HCT116 (cell line): Measurements from ENCODE around the gene CSNK1D. TPM values are rescaled to one million over a fixed set of nuclear protein-coding genes. Genes with fewer than 3 reads are reported as not detected.

Source experiments
- ATAC-seq: fragments of 200-7000 bp; cut with Tn5 transposase; 2 replicates; pipeline ENCODE4 v1.9.1; 2020; ENCODE audit warnings: mild to moderate bottlenecking, moderate library complexity
- BruUV-seq: library from RNA; stranded (reverse); fragments of 400-500 nt; replicated peaks from 2 replicates; lab custom pipeline; 2021; lab: Mats Ljungman, UMichigan
- CTCF ChIA-PET: fragments of 300-600 bp; sonication (Branson Sonifier 250); formaldehyde crosslinking; loops from one replicate; lab custom pipeline; 2021; ENCODE audit warnings: antibody characterized with exemption; lab: Charles Lee
- POLR2A ChIA-PET: fragments of 300-600, 350-600 bp; sonication (Branson Sonifier 250); formaldehyde crosslinking; loops from one replicate; lab custom pipeline; 2021; ENCODE audit warnings: antibody characterized with exemption; lab: Charles Lee
- RAD21 ChIA-PET, 2 experiments: fragments of 300-600 bp; sonication (Branson Sonifier 250); formaldehyde crosslinking; loops; one replicate each; lab custom pipeline; 2023; ENCODE audit warnings: low total read pairs in 2 of 2; ENCODE audit not compliant: uncharacterized antibody in 2 of 2, unreplicated experiment in 2 of 2, low non-redundant PET in 1 of 2; lab: Charles Lee
- DNase-seq: peaks from one replicate; pipeline ENCODE4 v3.0.0-alpha.2; 2010; ENCODE audit warnings: low read depth, low spot score
- H2AFZ ChIP-seq: fragments of 200-600 bp; shearing (Covaris generic), sonication (generic); 2 replicates; pipeline ENCODE4 v1.6.1; 2017; ENCODE audit warnings: low read depth, mixed run types, mixed read lengths, antibody characterized with exemption, low read length; ENCODE audit not compliant: poor library complexity, severe bottlenecking
- H3K27ac ChIP-seq: 2 replicates; pipeline ENCODE4 v1.5.1; 2012; ENCODE audit warnings: low read depth, low read length
- H3K27me3 ChIP-seq: fragments of 200-600 bp; sonication (generic); 2 replicates; pipeline ENCODE4 v1.6.1; 2016; ENCODE audit warnings: mixed run types, low read length, mixed read lengths; ENCODE audit not compliant: insufficient read depth
- H3K36me3 ChIP-seq, 2 experiments: fragments of 200-500 bp in 1 of 2; fragments of 200-600 bp in 1 of 2; sonication (Bioruptor generic) in 1 of 2; sonication (generic) in 1 of 2; 2 replicates each; pipeline versions ENCODE4 v1.5.1 to v1.6.1; 2014 to 2016; ENCODE audit warnings: low read length in 2 of 2, inconsistent platforms in 1 of 2, mixed read lengths in 1 of 2, mixed run types in 1 of 2; ENCODE audit not compliant: insufficient read depth in 2 of 2, control insufficient read depth in 1 of 2
- H3K4me1 ChIP-seq, 2 experiments: fragments of 200-600 bp in 1 of 2; sonication (generic) in 1 of 2; 2 replicates each; pipeline versions ENCODE4 v1.5.1 to v1.6.1; 2012 to 2017; ENCODE audit warnings: low read length in 2 of 2, inconsistent platforms in 1 of 2, mild to moderate bottlenecking in 1 of 2, mixed read lengths in 1 of 2, mixed run types in 1 of 2, moderate library complexity in 1 of 2; ENCODE audit not compliant: insufficient read depth in 2 of 2, control insufficient read depth in 1 of 2
- H3K4me2 ChIP-seq: fragments of 200-600 bp; sonication (generic); 2 replicates; pipeline ENCODE4 v1.6.1; 2017; ENCODE audit warnings: mixed run types, low read length, mixed read lengths
- H3K4me3 ChIP-seq, 2 experiments: fragments of 200-600 bp in 1 of 2; sonication (generic) in 1 of 2; replicated peaks in 1 of 2; 2 replicates each; pipeline ENCODE4 v1.5.1; 2011 to 2016; ENCODE audit warnings: low read length in 2 of 2, control low read depth in 1 of 2, low read depth in 1 of 2, mild to moderate bottlenecking in 1 of 2, mixed read lengths in 1 of 2, mixed run types in 1 of 2
- H3K79me2 ChIP-seq: fragments of 200-600 bp; sonication (generic); 2 replicates; pipeline ENCODE4 v1.6.1; 2017; ENCODE audit warnings: mild to moderate bottlenecking, mixed run types, low read length, moderate library complexity, mixed read lengths; ENCODE audit not compliant: insufficient read depth
- H3K9ac ChIP-seq: fragments of 200-600 bp; sonication (generic); 2 replicates; pipeline ENCODE4 v1.6.1; 2016; ENCODE audit warnings: low read length, mixed read lengths
- H3K9me2 ChIP-seq: fragments of 200-600 bp; sonication (generic), shearing (Covaris generic); 2 replicates; pipeline ENCODE4 v1.6.1; 2017; ENCODE audit warnings: mixed run types, mild to moderate bottlenecking, moderate library complexity; ENCODE audit not compliant: insufficient read depth
- H3K9me3 ChIP-seq, 2 experiments: fragments of 200-500 bp in 1 of 2; fragments of 200-600 bp in 1 of 2; sonication (Bioruptor generic) in 1 of 2; sonication (generic) in 1 of 2; 2 replicates each; pipeline ENCODE4 v1.6.1; 2014 to 2017; ENCODE audit warnings: low read length in 2 of 2, mixed read lengths in 2 of 2, inconsistent platforms in 1 of 2, low read depth in 1 of 2, mild to moderate bottlenecking in 1 of 2, mixed run types in 1 of 2, moderate library complexity in 1 of 2; ENCODE audit not compliant: control insufficient read depth in 1 of 2, insufficient read depth in 1 of 2
- H4K20me1 ChIP-seq: fragments of 200-600 bp; sonication (generic), shearing (Covaris generic); 2 replicates; pipeline ENCODE4 v1.6.1; 2017; ENCODE audit warnings: mixed run types, mild to moderate bottlenecking, moderate library complexity; ENCODE audit not compliant: insufficient read depth
- CBX3 ChIP-seq: IDR thresholded peaks from 2 replicates; pipeline ENCODE4 v1.6.1; 2012; ENCODE audit warnings: low read depth
- CEBPB ChIP-seq: IDR thresholded peaks from 2 replicates; pipeline ENCODE4 v1.6.1; 2012; ENCODE audit warnings: low read depth
- CTCF ChIP-seq, 3 experiments: fragments of 200-600 bp in 1 of 3; sonication (generic) in 1 of 3; IDR thresholded peaks in 2 of 3; conservative IDR thresholded peaks in 1 of 3; 2 replicates each; pipeline ENCODE4 v1.5.1; 2012 to 2017; ENCODE audit warnings: low read depth in 2 of 3, low read length in 2 of 3, antibody characterized with exemption in 1 of 3, borderline replicate concordance in 1 of 3, control low read depth in 1 of 3, mild to moderate bottlenecking in 1 of 3, mixed read lengths in 1 of 3, mixed run types in 1 of 3, moderate library complexity in 1 of 3; ENCODE audit not compliant: insufficient read depth in 1 of 3
- EGR1 ChIP-seq: IDR thresholded peaks from 2 replicates; pipeline ENCODE4 v1.6.1; 2012; ENCODE audit warnings: low read depth
- FOSL1 ChIP-seq: IDR thresholded peaks from 2 replicates; pipeline ENCODE4 v1.6.1; 2012; ENCODE audit warnings: low read depth
- MAX ChIP-seq: IDR thresholded peaks from 2 replicates; pipeline ENCODE4 v1.6.1; 2012
- POLR2A ChIP-seq: IDR thresholded peaks from 2 replicates; pipeline ENCODE4 v1.7.0; 2011; ENCODE audit warnings: borderline replicate concordance; ENCODE audit not compliant: insufficient read depth, insufficient read length; ENCODE audit errors: extremely low read depth
- REST ChIP-seq: IDR thresholded peaks from 2 replicates; pipeline ENCODE4 v1.6.1; 2012; ENCODE audit warnings: low read depth
- TCF7L2 ChIP-seq: IDR thresholded peaks from 2 replicates; pipeline ENCODE4 v1.7.0; 2011; ENCODE audit warnings: borderline replicate concordance, inconsistent platforms; ENCODE audit not compliant: insufficient read depth, insufficient read length; ENCODE audit errors: extremely low read depth
- YY1 ChIP-seq: IDR thresholded peaks from 2 replicates; pipeline ENCODE4 v1.6.1; 2011; ENCODE audit warnings: low read length, low read depth, moderate library complexity, mild to moderate bottlenecking; ENCODE audit not compliant: insufficient replicate concordance; ENCODE audit errors: extremely low read depth
- ZFX ChIP-seq: fragments of 450-650 bp; IDR thresholded peaks from 2 replicates; pipeline ENCODE4 v1.6.1; 2017
- ZNF274 ChIP-seq: fragments of 200-500 bp; sonication (Bioruptor generic); IDR thresholded peaks from 2 replicates; pipeline ENCODE4 v1.6.1; 2014; ENCODE audit warnings: mild to moderate bottlenecking, low read depth, low read length, inconsistent platforms
- intact Hi-C: fragments of 100-400 bp; cut with micrococcal nuclease; formaldehyde crosslinking; loops from 2 replicates; pipeline ENCODE4 v1.10.0; 2022
- total RNA-seq: library from RNA; stranded (reverse); gene quantifications from one replicate; pipeline ENCODE4 v1.2.1, GENCODE V29; 2021; ENCODE audit not compliant: unreplicated experiment

Gene CSNK1D
- total RNA-seq, 1 experiment from 2014 or later = 176 TPM

- Histone ChIP-seq H3K27me3 (peaks cover 17% of the 10 kb centered on the region; the same call in 1 of the 2 replicates), H3K9me2 (no peaks in the 10 kb centered on the region), H3K4me1 (peaks cover 0 to 7% of the 10 kb centered on the region in 2 experiments; a peak in 2 of 4 replicates), H3K79me2 (no peaks in the 10 kb centered on the region), H2AFZ (no peak overlapping the region), H4K20me1 (no peaks in the 10 kb centered on the region), H3K9ac (no peak overlapping the region), H3K4me2 (no peak overlapping the region), H3K4me3 (no peak overlapping the region), H3K27ac (no peak overlapping the region), H3K9me3 (no peaks in the 10 kb centered on the region), H3K36me3 (no peaks in the 10 kb centered on the region)
- ATAC-seq (no peak), DNase-seq (no peak)
- RAD21 ChIA-PET = no interaction called here
- intact Hi-C loops = no loop called here
- TF ChIP-seq YY1 (no peak), CTCF (IDR thresholded peaks at IDR 0.05 in 2 of 3, conservative IDR thresholded peaks at IDR 0.05 in 1 of 3; ENCODE audit: borderline replicate concordance in 1 of 3, insufficient read depth in 1 of 3, low read depth in 2 of 3, low read length in 2 of 3) (no peak), EGR1 (no peak), TCF7L2 (no peak), ZNF274 (no peak), MAX (no peak), CBX3 (no peak), CEBPB (no peak), FOSL1 (no peak), POLR2A (no peak), REST (no peak), ZFX (no peak)
- POLR2A ChIA-PET = no interaction called here
- BruUV-seq = no TSS peak
- CTCF ChIA-PET = interaction anchor here (0.6 to 0.8 kb wide), 2 partner anchors 10 to 120 kb away, joined by 3 read pairs; no protein-coding TSS in a partner anchor
Observed at GRCh38 chr17:82310877-82311276, 37.4 kb upstream of the CSNK1D start.
